ENCODE data around the gene OTUD7B.
A peak's percentile ranks its signal among the peaks of the same experiment; 100 is the strongest.
"Not testable (repeated sequence)": the region's sequence is repeated elsewhere in the genome, so short reads cannot be mapped to it uniquely, and the experiment has no call there.

Gene OTUD7B

DNA sequence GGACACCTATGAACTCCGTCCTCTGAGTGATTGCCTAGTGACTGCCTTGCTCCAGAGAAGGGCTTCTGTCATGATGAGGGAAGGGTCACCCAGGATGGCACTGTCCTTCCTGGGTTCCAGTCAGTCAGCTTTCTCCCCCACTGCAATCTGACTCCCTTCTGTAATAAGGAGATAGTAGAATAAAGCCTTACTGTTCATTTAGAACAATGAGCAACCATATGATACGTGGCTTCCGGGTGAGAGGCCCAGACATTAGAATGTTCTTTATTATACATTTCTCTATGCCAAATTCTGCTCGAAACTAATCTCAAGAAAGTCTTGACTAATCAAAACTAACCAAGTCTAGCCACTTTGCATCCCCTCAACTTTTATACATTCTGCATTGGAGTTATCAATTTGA is 65.3 kb downstream of the OTUD7B start:
- no peak for DNase-seq (ENCODE audit: low spot score)

- no peak for DNase-seq (ENCODE audit: low spot score)
Measured at GRCh38 chr1:149942885-149943284, 67.6 kb downstream of the OTUD7B start.

- DNase-seq (ENCODE audit: low spot score) = no peak
Measured at GRCh38 chr1:149942207-149942606, 68.3 kb downstream of the OTUD7B start.

GRCh38 chr1:149940427-149940826 is 70.1 kb downstream of the OTUD7B start:
- no peak for DNase-seq (ENCODE audit: low spot score)

DNA sequence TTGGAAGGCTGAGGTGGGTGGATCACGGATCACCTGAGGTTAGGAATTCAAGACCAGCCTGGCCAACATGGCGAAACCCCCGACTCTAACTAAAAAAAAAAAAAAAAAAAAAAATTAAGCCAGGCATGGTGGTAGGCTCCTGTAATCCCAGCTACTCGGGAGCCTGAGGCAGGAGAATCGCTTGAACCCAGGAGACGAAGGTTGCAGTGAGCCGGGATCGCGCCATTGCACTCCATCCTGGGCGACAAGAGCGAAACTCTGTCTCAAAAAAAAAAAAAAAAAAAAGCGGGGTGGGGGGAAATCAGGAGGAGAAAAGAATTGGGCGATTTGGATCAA is 71.9 kb downstream of the OTUD7B start:
- not testable (repeated sequence) for DNase-seq (ENCODE audit: low spot score)

DNA sequence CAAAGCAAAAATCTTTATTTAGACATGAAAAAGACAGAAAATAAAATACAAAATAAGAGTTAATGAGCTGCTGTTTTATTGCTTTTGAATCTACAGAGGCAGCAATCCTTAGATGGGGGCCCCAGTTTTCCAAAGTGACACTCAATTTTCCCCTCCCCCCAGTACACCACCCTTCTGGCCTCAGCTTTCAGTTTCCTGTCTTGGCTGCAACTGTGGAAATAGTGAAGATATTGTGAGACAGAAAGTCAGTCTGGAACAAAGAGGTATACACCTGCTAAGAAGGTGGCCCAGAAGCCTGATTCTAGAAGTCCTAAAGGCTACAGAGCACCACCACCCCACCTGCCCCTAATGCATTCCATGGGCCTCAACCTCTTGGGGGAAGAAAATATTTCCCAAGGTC is 72.8 kb downstream of the OTUD7B start:
- no peak for DNase-seq (ENCODE audit: low spot score)

DNA sequence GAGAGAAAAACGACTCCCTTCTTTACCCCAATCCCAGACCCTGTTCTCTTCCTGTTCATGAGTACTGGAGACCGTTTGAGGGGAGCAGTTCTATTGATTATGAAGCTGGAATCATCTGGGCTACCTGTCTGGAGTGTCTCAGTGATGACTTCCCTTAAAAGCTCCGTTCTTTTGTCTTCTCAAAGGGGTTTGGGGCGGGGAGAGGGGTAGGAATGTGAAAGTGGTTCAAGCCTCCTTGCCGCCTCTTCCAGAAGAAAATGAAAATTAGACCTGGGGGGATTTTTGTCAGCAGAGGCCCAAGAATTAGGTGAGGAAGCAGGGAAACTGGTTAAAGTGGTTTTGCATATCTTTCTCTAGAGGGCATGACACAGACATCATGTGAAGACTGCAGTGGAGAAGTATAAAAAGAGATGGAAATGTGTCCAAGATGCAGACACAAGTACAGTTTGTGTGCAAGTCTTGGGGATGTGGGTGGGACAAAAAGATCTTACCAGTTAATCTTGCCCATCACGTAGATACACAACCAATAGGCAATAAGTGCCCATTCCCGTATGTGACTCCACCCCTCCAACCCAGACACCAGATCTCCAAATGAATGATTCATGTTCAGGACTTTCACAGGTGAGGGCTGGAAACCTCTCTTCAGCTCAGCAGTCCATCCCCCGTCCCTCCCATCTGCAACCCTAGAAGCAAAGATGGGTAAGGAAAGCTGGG is 73.4 kb downstream of the OTUD7B start:
- peak; percentile 30 for DNase-seq (ENCODE audit: low spot score)

GRCh38 chr1:149936170-149936991 is 74.1 kb downstream of the OTUD7B start, which contains the start of gene MTMR11:
TSS of gene MTMR11 (minus strand) at chr1:149936879. CDS start at chr1:149936647, 232 bp downstream.
- DNase-seq (ENCODE audit: low spot score) = peak; percentile 69

DNA sequence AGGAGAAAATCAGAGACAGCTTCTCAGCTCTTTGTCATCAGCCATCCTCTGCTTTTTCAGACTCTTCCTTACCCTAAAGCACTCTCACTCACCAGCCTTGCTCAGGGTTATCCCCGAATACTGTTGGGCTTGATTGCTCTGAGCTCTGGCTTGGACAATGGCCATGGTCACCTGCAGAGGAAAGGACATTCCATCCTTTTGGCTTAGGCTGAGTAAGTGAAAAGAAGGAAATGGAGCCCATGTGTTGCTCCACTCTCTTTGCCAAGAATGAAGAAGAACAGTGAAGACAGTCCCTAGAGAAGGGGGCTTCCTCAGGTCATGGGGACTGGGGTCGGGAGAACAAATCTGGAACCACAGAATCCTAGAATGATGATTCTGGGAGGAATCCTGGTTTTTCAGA is 76.2 kb downstream of the OTUD7B start:
- no peak for DNase-seq (ENCODE audit: low spot score)

DNA sequence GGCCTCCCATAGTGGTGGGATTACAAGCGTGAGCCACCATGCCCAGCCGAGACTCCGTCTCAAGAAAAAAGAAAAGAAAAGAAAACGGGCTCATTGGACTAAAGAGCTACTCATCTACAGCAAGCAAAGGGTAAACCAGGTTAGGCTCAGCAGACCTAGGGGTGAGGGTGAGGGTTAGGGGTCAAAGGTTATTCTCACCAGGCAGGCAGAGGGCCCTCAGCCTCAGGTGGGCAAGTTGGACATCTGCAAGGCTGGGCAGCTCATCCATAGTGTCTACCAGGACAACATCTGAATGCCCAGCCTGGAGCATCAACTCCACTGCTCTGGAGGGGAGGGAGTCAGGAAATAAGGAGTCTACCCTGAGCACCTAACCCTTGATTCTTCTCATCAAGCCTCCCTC is 77.3 kb downstream of the OTUD7B start:
- no peak for DNase-seq (ENCODE audit: low spot score)

DNA sequence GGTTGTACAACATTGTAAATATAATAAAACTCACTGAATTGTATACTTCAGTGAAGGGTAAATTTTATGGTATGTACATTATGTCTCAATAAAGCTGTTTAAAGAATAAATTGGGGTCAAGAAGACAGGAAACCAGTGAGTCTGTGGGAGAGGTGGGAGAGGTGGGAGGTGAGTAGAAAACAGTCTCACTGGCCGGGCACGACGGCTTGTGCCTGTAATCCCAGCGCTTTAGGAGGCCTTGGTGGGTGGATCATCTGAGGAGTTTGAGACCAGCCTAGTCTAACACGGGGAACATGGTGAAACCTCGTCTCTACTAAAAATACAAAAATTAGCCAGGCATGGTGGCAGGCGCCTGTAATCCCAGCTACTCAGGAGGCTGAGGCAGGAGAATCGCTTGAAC is 78.1 kb downstream of the OTUD7B start:
- DNase-seq (ENCODE audit: low spot score) = no peak

DNA sequence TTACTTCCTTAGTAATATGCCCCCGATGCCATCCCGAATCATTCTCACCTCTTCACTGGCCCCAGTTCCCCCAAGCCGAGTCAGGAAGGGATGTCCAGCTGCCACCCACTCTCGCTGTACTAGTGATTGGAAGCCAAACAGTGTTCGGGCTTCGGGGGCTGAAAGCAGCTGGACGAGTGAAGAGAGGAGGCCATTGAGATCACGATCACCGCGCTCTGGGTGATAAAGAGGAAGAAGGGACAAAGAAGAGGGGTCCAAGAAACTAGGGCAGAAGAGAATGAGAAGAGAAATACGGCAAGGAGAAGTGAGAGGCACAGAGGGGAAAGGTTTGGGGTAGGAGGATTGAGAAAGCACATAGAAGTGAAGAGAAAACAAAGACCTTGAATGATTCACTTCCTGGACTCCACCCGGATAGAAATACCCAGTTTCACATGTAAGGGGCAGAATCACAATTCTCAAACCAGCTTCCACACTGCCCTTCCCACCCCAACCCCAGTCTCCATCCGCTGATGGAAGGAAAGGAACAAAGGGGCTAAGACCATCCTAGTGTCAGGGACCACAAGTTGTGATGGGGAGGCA is 79.2 kb downstream of the OTUD7B start:
- DNase-seq (ENCODE audit: low spot score) = no peak

DNA sequence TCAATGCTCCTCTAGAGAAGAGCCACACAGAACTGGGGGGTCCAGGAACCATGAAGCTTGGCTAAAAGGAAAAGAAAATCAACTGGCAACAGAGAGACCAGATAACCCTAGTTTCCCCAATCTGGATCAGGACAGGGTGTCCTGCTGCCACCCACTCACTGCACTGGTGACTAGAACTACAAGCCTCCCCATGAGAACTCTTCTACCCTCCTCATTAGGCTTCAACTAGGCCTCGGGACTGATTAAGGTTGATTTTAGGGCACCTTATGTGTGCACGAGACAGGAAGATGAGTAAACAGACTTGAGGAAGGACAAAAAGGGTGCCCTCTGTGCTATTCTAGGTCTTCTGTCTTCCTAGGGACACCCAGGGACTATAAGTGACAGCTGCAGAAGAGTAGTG is 80.7 kb downstream of the OTUD7B start:
- no peak for DNase-seq (ENCODE audit: low spot score)

GRCh38 chr1:149928401-149928724 is 82.2 kb downstream of the OTUD7B start:
- no peak for DNase-seq (ENCODE audit: low spot score)

DNA sequence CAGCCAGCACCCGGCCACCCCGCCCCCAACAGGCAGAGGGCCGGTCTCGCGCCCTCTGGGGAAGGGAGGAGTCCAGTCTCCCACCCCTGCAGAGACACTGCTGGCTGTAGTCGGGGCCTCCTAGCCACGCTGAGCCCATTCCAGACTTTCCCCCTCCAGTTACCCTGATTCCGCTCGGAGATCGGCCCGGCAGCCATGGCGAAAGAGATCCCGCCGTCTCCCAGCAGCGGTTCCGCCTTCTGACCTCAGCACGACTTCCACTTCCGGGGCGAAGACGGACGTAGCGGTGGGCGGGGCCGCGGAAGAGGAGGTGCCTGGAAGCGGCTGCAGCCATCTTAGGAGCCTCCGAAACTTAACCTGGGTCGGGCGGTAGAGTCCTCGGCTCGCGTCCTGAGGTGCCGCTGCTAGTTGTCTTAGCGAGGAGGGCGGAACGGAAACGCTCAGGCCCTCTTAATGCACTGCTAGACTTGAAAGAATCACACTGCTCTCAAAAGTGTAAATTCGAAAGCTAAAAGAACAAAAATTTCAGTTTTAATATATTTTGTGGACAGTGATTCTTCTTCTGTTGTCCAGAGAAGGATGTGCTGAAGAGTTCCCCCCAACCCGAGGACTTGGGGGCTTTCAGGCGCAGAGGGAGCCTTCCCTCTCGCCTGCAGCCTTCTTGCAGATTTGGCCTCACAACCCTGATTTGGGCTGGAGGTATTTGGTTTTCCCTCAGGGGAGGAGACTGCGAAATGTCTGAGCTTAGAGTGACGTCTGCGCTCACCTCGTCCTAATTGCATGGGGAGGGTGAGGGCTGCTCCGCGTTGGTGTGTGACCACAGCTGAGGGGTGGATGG is 82.7 kb downstream of the OTUD7B start, which contains the start of gene SF3B4:
TSS of gene SF3B4 (minus strand) at position 241 of the 838 bp plus-strand sequence. CDS start at position 197, 44 bp downstream.
- peak; percentile 96 for DNase-seq (ENCODE audit: low spot score)

- DNase-seq (ENCODE audit: low spot score) = no peak
Measured at GRCh38 chr1:149927056-149927562, 83.4 kb downstream of the OTUD7B start.

- no peak for DNase-seq (ENCODE audit: low spot score)
Measured at GRCh38 chr1:149926296-149926695, 84.2 kb downstream of the OTUD7B start.

GRCh38 chr1:149925751-149926150 is 84.8 kb downstream of the OTUD7B start:
- no peak for DNase-seq (ENCODE audit: low spot score)

GRCh38 chr1:149925345-149925744 is 85.2 kb downstream of the OTUD7B start:
- no peak for DNase-seq (ENCODE audit: low spot score)

GRCh38 chr1:149923626-149924025 is 86.9 kb downstream of the OTUD7B start:
- no peak for DNase-seq (ENCODE audit: low spot score)

- peak; percentile 74 for DNase-seq (ENCODE audit: low spot score)
Measured at GRCh38 chr1:149917571-149918144, 92.9 kb downstream of the OTUD7B start, which contains the start of gene SV2A. TSS of gene SV2A (minus strand) at chr1:149917844. CDS start at chr1:149913840, 4,004 bp downstream.

GRCh38 chr1:149916898-149917252 is 93.7 kb downstream of the OTUD7B start:
- no peak for DNase-seq (ENCODE audit: low spot score)

Data from GM03348 (cell line).